ENCODE results near the gene COPS4. TPM values are rescaled to one million over a fixed set of nuclear protein-coding genes. Genes with fewer than 3 reads are reported as not detected.

The COPS4 gene
- total RNA-seq, 2 donors from 2014 or later, result 1.6 to 12.7 TPM

DNA sequence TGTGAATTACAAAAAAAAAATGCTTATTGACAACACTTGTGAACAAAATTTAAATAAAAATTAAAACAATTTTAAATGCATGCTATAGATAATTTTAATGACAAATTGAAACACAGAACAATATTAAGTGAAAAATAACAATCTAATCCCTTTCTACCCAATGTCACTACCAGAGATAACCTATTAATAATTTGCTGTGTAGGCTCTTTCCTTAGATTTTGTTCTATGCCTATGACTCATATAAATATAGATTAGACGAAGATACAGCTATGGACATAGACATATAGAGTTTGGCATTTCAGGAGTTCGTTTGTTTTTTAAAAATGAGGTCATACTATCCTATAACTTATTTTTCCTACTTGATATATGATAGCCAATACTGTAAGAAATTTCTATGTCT lies 61.4 kb downstream of the COPS4 start:
- H3K36me3 ChIP-seq (replicated peaks in 1 of 2; ENCODE audit: insufficient read depth in 1 of 2, low read depth in 2 of 2), result no peaks in the 10 kb centered on the region
- H3K9me3 ChIP-seq, result no peaks in the 10 kb centered on the region
- WGBS, 2 donors, result 52 to 63% methylated on average over 2 of the region's 2 CpGs
- intact Hi-C loops (cut with DNase I), result no loop called here
- no peaks in the 10 kb centered on the region for H3K4me1 ChIP-seq
- no peak for DNase-seq
- no peak for TF ChIP-seq POLR2A (IDR thresholded peaks at IDR 0.05)
- TF ChIP-seq, protein P1, sequence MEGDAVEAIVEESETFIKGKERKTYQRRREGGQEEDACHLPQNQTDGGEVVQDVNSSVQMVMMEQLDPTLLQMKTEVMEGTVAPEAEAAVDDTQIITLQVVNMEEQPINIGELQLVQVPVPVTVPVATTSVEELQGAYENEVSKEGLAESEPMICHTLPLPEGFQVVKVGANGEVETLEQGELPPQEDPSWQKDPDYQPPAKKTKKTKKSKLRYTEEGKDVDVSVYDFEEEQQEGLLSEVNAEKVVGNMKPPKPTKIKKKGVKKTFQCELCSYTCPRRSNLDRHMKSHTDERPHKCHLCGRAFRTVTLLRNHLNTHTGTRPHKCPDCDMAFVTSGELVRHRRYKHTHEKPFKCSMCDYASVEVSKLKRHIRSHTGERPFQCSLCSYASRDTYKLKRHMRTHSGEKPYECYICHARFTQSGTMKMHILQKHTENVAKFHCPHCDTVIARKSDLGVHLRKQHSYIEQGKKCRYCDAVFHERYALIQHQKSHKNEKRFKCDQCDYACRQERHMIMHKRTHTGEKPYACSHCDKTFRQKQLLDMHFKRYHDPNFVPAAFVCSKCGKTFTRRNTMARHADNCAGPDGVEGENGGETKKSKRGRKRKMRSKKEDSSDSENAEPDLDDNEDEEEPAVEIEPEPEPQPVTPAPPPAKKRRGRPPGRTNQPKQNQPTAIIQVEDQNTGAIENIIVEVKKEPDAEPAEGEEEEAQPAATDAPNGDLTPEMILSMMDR (IDR thresholded peaks at IDR 0.05), result no peak
- ATAC-seq, result no peak
- no peak overlapping the region for H3K4me3 ChIP-seq
- H3K27me3 ChIP-seq, result no peaks in the 10 kb centered on the region
- H3K27ac ChIP-seq, result no peak overlapping the region

DNA sequence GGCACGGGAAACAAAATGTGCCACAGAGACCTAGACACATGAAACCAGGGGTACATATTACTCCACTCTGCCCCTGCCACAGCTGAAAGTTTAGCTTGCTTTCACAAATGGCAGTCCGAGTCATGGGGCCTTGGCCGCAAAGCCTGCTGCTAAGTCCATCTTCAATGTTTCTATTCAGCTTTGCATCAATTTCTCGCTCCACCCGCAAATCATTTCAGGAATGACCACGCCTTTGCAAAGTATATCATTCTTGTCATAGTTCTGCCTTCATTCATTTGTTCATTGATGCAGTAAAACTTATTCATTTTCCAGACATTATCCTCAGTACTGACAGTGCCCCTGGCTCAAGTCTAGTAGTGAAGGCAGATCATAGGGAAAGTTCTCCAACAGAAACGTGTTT lies 70.0 kb downstream of the COPS4 start:
- WGBS, 2 donors, result 81 to 86% methylated on average over 7 of the region's 7 CpGs
- Histone ChIP-seq H3K4me3 (no peak overlapping the region), H3K36me3 (replicated peaks in 1 of 2; ENCODE audit: insufficient read depth in 1 of 2, low read depth in 2 of 2) (no peaks in the 10 kb centered on the region), H3K27me3 (no peaks in the 10 kb centered on the region), H3K4me1 (peaks cover 6% of the 10 kb centered on the region), H3K27ac (no peak overlapping the region), H3K9me3 (no peaks in the 10 kb centered on the region)
- intact Hi-C loops (cut with DNase I), result no loop called here
- DNase-seq (no peak), ATAC-seq (no peak)
- TF ChIP-seq POLR2A (IDR thresholded peaks at IDR 0.05), result no peak
- TF ChIP-seq, protein P1 (IDR thresholded peaks at IDR 0.05), result no peak

DNA sequence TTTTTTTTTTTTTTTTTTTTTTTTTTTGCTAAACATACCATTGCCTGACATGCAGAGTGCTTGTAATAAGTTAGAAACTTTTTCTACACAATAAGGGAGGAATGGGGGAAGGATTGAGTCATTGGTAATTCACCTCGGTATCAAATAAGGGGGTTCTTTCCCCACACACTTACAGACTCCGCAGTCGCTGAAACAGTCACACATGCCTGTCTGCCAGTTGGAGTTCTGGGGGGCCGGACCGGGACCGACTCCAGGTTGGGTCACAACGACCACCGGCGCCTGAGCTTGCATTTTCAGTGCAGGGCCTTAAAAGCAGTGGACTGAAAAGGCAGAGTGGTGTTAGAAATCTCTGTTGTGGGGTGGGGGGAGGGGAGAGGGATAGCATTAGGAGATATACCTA lies 72.6 kb downstream of the COPS4 start:
- H3K4me1 ChIP-seq, result peaks cover 13% of the 10 kb centered on the region
- ATAC-seq (no peak), DNase-seq (no peak)
- H3K27me3 ChIP-seq, result no peaks in the 10 kb centered on the region
- TF ChIP-seq POLR2A (IDR thresholded peaks at IDR 0.05), result no peak
- TF ChIP-seq, protein P1 (IDR thresholded peaks at IDR 0.05), result no peak
- no peak overlapping the region for H3K4me3 ChIP-seq
- H3K9me3 ChIP-seq, result no peaks in the 10 kb centered on the region
- WGBS, 2 donors, result 73 to 82% methylated on average over 8 to 9 of the region's 9 CpGs
- intact Hi-C loops (cut with DNase I), result no loop called here
- no peaks in the 10 kb centered on the region for H3K36me3 ChIP-seq (replicated peaks in 1 of 2; ENCODE audit: insufficient read depth in 1 of 2, low read depth in 2 of 2)
- no peak overlapping the region for H3K27ac ChIP-seq

DNA sequence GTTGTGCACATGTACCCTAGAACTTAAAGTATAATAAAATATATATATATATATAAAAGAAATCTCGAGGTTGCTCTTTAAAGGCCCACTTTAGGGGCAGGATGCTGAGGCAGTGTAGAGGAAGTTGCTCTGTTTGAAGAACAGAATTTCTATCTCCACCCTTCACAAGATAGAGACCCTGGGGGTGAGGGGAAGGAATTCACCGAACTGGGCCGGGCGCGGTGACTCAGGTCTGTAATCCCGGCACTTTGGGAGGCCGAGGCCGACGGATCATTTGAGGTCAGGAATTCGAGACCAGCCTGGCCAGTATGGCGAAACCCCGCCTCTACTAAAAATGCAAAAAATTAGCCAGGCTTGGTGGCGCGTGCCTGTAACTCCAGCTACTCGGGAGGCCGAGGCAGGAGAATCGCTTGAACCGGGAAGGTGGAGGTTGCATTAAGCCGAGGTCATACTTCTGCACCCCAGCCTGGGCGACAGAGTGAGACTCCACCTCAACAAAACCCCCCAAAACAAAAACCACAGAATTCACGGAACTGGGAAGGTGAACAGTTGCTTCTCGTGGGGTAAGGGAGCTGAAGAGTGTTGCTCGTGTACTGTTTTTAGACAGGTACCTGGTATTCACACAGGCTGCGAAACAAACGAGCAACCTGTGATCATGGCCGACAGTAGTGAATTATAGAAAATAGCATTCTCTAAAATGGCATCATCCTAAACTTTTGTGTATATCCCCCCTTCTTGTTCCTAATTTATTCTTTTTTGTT lies 73.3 kb downstream of the COPS4 start:
- WGBS, 2 donors, result 89 to 95% methylated on average over 26 of the region's 26 CpGs
- intact Hi-C loops (cut with DNase I), result no loop called here
- DNase-seq, result no peak
- no peak overlapping the region for H3K27ac ChIP-seq
- peaks cover 13% of the 10 kb centered on the region for H3K4me1 ChIP-seq
- H3K4me3 ChIP-seq, result no peak overlapping the region
- TF ChIP-seq, protein P1 (IDR thresholded peaks at IDR 0.05), result no peak
- no peak for TF ChIP-seq POLR2A (IDR thresholded peaks at IDR 0.05)
- ATAC-seq, result no peak
- no peaks in the 10 kb centered on the region for H3K27me3 ChIP-seq
- H3K36me3 ChIP-seq (replicated peaks in 1 of 2; ENCODE audit: insufficient read depth in 1 of 2, low read depth in 2 of 2), result no peaks in the 10 kb centered on the region
- H3K9me3 ChIP-seq, result no peaks in the 10 kb centered on the region

Data from body of pancreas (tissue), 4 donors.